PC-3 (cell line): Measurements from ENCODE around the gene UGT1A3.

ENCODE experiments used
- EZH2 ChIP-seq: fragments of 300-600 bp; sonication (generic); IDR thresholded peaks from one replicate; pipeline ENCODE4 v1.6.1; 2017; ENCODE audit warnings: antibody characterized with exemption, mild to moderate bottlenecking, low read length; ENCODE audit not compliant: unreplicated experiment
- EZH2phosphoT487 ChIP-seq: fragments of 300-600 bp; sonication (generic); IDR thresholded peaks from 2 replicates; pipeline ENCODE4 v1.6.1; 2018; ENCODE audit warnings: mild to moderate bottlenecking, antibody characterized with exemption, low read length, borderline replicate concordance
- TF ChIP-seq, protein P1 (sequence below): fragments of 300-600 bp; sonication (generic); conservative IDR thresholded peaks from 2 replicates; pipeline ENCODE4 v1.5.1; 2017; ENCODE audit warnings: antibody characterized with exemption, low read depth, mild to moderate bottlenecking, low read length

DNA sequence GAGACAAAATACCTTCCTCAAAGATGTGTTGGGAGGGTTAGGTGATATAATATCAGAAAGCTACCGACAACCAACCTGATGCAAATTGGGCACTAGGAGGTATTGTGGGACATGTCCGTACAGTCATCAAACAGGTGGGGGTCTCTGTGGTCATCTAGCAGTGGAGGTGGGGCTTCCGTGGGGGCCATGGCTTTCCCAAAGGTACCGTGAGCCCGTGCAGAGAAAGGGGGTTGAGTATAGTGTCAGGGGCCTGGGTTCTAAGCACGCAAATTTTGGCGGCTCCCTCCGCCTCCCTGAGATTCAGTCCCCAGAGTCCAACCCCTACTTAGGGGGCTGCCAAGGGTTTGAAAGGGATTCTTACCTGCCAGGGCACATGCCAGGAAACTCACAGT, 92.9 kb downstream of the UGT1A3 start:
- TF ChIP-seq, protein P1, sequence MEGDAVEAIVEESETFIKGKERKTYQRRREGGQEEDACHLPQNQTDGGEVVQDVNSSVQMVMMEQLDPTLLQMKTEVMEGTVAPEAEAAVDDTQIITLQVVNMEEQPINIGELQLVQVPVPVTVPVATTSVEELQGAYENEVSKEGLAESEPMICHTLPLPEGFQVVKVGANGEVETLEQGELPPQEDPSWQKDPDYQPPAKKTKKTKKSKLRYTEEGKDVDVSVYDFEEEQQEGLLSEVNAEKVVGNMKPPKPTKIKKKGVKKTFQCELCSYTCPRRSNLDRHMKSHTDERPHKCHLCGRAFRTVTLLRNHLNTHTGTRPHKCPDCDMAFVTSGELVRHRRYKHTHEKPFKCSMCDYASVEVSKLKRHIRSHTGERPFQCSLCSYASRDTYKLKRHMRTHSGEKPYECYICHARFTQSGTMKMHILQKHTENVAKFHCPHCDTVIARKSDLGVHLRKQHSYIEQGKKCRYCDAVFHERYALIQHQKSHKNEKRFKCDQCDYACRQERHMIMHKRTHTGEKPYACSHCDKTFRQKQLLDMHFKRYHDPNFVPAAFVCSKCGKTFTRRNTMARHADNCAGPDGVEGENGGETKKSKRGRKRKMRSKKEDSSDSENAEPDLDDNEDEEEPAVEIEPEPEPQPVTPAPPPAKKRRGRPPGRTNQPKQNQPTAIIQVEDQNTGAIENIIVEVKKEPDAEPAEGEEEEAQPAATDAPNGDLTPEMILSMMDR = no peak
- TF ChIP-seq EZH2 = no peak
- no peak for TF ChIP-seq EZH2phosphoT487
